Mucosa of descending colon (tissue), 3 donors: Measurements from ENCODE around the gene LYSET. TPM values are rescaled to one million over a fixed set of nuclear protein-coding genes. Genes with fewer than 3 reads are reported as not detected.

ENCODE experiments used
- ATAC-seq: fragments of 200-7000 bp; cut with Tn5 transposase; one replicate; pipeline ENCODE4 v1.9.1; 2020; ENCODE audit warnings: mild to moderate bottlenecking, moderate library complexity
- DNase-seq, 3 donors: peaks; one replicate each; pipeline ENCODE4 v3.0.0-alpha.2; 2020
- H3K36me3 ChIP-seq: fragments of 200-600 bp; one replicate; pipeline ENCODE4 v1.8.0; 2021; ENCODE audit warnings: low read depth, mild to moderate bottlenecking
- H3K4me1 ChIP-seq: fragments of 200-600 bp; one replicate; pipeline ENCODE4 v1.8.0; 2021; ENCODE audit warnings: low read depth, mild to moderate bottlenecking
- H3K4me3 ChIP-seq: fragments of 200-600 bp; one replicate; pipeline ENCODE4 v1.8.0; 2021; ENCODE audit warnings: mild to moderate bottlenecking
- H3K9me3 ChIP-seq: fragments of 200-600 bp; one replicate; pipeline ENCODE4 v1.8.0; 2021; ENCODE audit warnings: mild to moderate bottlenecking
- intact Hi-C, 2 donors: fragments of 100-400 bp; cut with DNase I in 1 of 2; cut with micrococcal nuclease in 1 of 2; formaldehyde crosslinking; loops; one replicate each; pipeline versions ENCODE4 v1.11.0 to v1.11.1; 2022; cut with DNase I, micrococcal nuclease
- total RNA-seq, 3 donors: library from RNA; stranded (reverse); fragmentation: NEBNext Ultra II Directional in 2 of 3; extraction: Animal tissue kit (Norgen Biotek cat#: 25700) in 2 of 3; gene quantifications; one replicate each; pipeline versions ENCODE4 v1.2.1 to v1.2.4, GENCODE V29; 2021 to 2023
- TF ChIP-seq, protein P1 (sequence below): fragments of 200-600 bp; IDR thresholded peaks from one replicate; pipeline ENCODE4 v1.8.0; 2022; ENCODE audit warnings: antibody characterized with exemption, mild to moderate bottlenecking
- donor health status: DM: no; HTN: no; CAD: no; lungs with moderate emphysema.
- donor health status: DM: no; HTN: no; CAD: no.
- donor health status: DM: no; HTN: yes; CAD: no.

LYSET gene
- total RNA-seq, 3 donors from 2014 or later = 29.0 to 35.0 (median 33.2) TPM

DNA sequence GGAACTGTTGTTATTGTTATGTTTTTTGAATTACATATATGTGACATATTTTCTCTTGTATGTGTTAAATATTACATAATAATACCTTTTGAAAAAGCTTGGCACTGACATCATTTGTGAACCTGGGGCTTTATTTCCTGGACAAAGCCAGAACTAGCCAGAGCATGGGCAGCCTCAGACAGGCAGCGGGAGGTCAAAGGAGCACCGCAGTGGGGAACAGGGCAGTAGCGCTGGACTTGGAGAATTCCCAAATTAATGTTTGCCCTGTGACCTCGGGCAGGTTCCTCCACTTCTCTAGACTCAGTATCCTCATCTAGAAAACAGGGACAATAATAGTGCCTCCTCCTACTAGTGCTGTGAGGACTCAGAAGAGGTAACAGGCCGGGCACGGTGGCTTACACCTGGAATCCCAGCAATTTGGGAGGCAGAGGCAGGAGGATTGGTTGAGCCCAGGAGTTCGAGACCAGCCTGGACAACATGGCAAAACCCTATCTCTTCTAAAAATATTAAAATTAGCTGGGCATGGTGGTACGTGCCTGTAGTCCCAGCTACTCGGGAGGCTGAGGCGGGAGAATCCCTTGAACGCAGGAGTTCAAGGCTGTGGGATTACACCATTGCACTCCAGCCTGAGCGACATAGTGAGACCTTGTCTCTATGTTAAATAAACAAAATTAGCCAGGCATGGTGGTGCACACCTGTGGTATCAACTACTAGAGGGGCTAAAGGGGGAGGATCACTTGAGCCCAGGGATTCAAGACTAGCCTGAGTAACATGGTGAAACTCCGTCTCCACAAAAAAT is 42.1 kb upstream of the LYSET start:
- TF ChIP-seq, protein P1, sequence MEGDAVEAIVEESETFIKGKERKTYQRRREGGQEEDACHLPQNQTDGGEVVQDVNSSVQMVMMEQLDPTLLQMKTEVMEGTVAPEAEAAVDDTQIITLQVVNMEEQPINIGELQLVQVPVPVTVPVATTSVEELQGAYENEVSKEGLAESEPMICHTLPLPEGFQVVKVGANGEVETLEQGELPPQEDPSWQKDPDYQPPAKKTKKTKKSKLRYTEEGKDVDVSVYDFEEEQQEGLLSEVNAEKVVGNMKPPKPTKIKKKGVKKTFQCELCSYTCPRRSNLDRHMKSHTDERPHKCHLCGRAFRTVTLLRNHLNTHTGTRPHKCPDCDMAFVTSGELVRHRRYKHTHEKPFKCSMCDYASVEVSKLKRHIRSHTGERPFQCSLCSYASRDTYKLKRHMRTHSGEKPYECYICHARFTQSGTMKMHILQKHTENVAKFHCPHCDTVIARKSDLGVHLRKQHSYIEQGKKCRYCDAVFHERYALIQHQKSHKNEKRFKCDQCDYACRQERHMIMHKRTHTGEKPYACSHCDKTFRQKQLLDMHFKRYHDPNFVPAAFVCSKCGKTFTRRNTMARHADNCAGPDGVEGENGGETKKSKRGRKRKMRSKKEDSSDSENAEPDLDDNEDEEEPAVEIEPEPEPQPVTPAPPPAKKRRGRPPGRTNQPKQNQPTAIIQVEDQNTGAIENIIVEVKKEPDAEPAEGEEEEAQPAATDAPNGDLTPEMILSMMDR = no peak
- H3K36me3 ChIP-seq = no peaks in the 10 kb centered on the region
- DNase-seq (peak in 1 of 3 donors; percentile 2), ATAC-seq (no peak)
- no peaks in the 10 kb centered on the region for H3K9me3 ChIP-seq
- H3K4me3 ChIP-seq = no peak overlapping the region
- intact Hi-C loops = loop anchor here in 1 of 2 donors (10.0 kb wide), 1 partner anchor 188 kb away; no protein-coding TSS in a partner anchor
- peaks cover 4% of the 10 kb centered on the region for H3K4me1 ChIP-seq

DNA sequence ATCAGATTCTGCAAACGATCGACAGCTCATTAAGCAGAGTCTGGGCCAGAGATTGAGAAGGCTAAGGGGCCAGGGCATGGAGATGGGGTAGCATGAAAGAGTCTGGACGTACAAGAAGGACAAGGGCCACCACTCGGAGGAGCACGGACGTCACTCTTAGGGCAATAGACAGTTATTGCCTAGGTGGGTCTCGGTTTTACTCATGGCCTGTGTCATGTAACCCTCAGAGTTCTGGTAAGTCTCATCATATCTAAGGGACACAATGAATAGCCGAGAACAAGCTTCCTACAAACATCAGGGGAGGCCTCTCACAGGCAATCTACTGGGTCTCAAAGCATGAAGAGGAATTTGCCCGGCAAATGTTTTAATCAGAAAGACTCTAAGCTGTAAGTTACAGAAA is 39.0 kb upstream of the LYSET start:
- intact Hi-C loops = loop anchor here in 1 of 2 donors (10.0 kb wide), 1 partner anchor 191 kb away; no protein-coding TSS in a partner anchor
- Histone ChIP-seq H3K36me3 (no peaks in the 10 kb centered on the region), H3K9me3 (no peaks in the 10 kb centered on the region), H3K4me1 (peaks cover 13% of the 10 kb centered on the region), H3K4me3 (no peak overlapping the region)
- DNase-seq (peak in 1 of 3 donors; percentile 1), ATAC-seq (no peak)
- TF ChIP-seq, protein P1 = no peak

- no peak for DNase-seq
- H3K36me3 ChIP-seq = no peaks in the 10 kb centered on the region
- no peak for ATAC-seq
- H3K4me3 ChIP-seq = no peak overlapping the region
- H3K4me1 ChIP-seq = peaks cover 18% of the 10 kb centered on the region
- TF ChIP-seq, protein P1 = no peak
- intact Hi-C loops = loop anchor here in 1 of 2 donors (10.0 kb wide), 1 partner anchor 194 kb away; no protein-coding TSS in a partner anchor
- no peaks in the 10 kb centered on the region for H3K9me3 ChIP-seq
Observed at GRCh38 chr14:93148979-93149378, 36.1 kb upstream of the LYSET start.

- H3K36me3 ChIP-seq = no peaks in the 10 kb centered on the region
- H3K4me1 ChIP-seq = peaks cover 18% of the 10 kb centered on the region
- intact Hi-C loops = no loop called here
- peak; percentile 95 for ATAC-seq
- peak; percentile 78 to 82 (median 80) for DNase-seq
- TF ChIP-seq, protein P1 = no peak
- no peaks in the 10 kb centered on the region for H3K9me3 ChIP-seq
- no peak overlapping the region for H3K4me3 ChIP-seq
Observed at GRCh38 chr14:93150227-93151208, 34.6 kb upstream of the LYSET start.

DNA sequence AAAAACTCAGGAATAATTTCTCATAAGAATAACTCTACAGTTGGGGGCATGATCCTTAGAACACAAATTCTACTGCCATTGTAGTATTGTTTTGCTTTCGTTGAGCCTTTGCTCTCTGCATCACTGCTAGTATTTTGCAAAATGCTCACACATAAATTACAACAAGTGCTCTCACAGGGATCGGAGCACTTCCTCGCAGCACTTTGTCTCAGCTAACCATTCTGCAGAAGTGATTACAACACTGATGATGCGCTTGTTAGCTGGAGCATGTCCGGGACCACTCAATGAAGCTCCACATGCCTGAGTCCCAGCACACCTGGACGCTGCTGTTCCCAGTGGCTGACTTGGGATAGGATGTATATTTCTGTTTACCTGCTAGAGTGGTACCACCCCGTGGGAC is 32.0 kb upstream of the LYSET start:
- H3K9me3 ChIP-seq = no peaks in the 10 kb centered on the region

More for the DNA sequence above, 32.0 kb upstream of the LYSET start:
- TF ChIP-seq, protein P1 = no peak
- intact Hi-C loops = no loop called here
- ATAC-seq (no peak), DNase-seq (no peak)
- Histone ChIP-seq H3K4me3 (no peak overlapping the region), H3K36me3 (no peaks in the 10 kb centered on the region), H3K4me1 (peaks cover 18% of the 10 kb centered on the region)
